ENCODE data around the gene DROSHA.

Gene DROSHA

DNA sequence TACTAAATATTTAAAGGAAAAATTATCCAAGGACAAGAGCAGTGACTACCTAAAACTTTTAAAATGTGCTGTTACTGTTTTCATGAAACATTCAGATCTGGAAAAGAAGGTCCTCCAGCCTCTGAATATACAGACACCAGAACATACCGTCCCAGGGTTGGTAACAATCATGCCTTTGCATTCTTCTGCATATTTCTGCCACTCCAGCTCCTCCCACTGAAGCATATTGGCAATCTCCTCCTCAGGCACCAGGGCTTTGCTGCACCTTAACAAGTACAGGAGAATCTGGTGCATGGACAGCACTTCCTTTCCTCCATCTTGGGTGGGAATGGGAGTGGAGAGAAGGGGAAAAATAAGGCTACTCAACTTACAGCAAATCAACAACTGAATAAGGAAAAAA, 60.0 kb downstream of the DROSHA start:
- H3K27me3 ChIP-seq (ENCODE audit: control insufficient read depth, insufficient read depth, low read length) = no peaks in the 10 kb centered on the region
- H3K27ac ChIP-seq (ENCODE audit: low read length) = no peak overlapping the region
- no peak overlapping the region for H3K4me3 ChIP-seq (ENCODE audit: low read length)
- no peaks in the 10 kb centered on the region; the same call in 1 of the 2 replicates for H3K36me3 ChIP-seq (ENCODE audit: control insufficient read depth, insufficient read depth, low read length)
- 0 out of 2 replicates have a peak, but pooled peaks cover 1% of the 10 kb centered on the region for H3K4me1 ChIP-seq (ENCODE audit: control insufficient read depth, insufficient read depth, low read length)
- WGBS (ENCODE audit: insufficient coverage, insufficient read length) = no CpG with 5 or more reads among the region's 1 CpG
- DNase-seq (ENCODE audit: low read depth, low spot score) = no peak
- H3K9me3 ChIP-seq (ENCODE audit: control insufficient read depth, insufficient read depth, low read length) = no peaks in the 10 kb centered on the region

DNA sequence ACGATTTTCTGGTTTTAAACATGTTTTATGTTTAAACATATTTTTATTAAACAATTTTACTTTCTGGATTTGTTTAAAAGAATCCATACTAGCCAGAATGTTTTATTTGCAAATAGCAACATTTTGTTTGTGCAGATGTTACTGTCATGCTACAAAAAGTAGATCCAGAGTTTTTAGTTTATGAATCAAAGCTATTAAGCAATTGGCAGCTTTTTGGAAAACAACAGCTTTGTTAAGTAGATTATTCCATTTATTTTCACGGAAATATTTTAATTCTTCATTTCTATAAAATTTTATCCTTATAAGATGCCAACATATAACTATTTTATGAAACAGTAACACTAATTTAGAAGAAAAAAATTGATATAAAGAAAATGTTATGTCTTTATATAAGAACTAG, 60.9 kb downstream of the DROSHA start:
- H3K27ac ChIP-seq (ENCODE audit: low read length) = no peak overlapping the region
- H3K36me3 ChIP-seq (ENCODE audit: control insufficient read depth, insufficient read depth, low read length) = peaks cover 3% of the 10 kb centered on the region; the same call in 1 of the 2 replicates
- WGBS (ENCODE audit: insufficient coverage, insufficient read length) = 100% methylated on average over 1 of the region's 2 CpGs
- no peak overlapping the region for H3K4me3 ChIP-seq (ENCODE audit: low read length)
- no peak for DNase-seq (ENCODE audit: low read depth, low spot score)
- H3K9me3 ChIP-seq (ENCODE audit: control insufficient read depth, insufficient read depth, low read length) = no peaks in the 10 kb centered on the region
- H3K27me3 ChIP-seq (ENCODE audit: control insufficient read depth, insufficient read depth, low read length) = no peaks in the 10 kb centered on the region
- H3K4me1 ChIP-seq (ENCODE audit: control insufficient read depth, insufficient read depth, low read length) = 0 out of 2 replicates have a peak, but pooled peaks cover 1% of the 10 kb centered on the region

DNA sequence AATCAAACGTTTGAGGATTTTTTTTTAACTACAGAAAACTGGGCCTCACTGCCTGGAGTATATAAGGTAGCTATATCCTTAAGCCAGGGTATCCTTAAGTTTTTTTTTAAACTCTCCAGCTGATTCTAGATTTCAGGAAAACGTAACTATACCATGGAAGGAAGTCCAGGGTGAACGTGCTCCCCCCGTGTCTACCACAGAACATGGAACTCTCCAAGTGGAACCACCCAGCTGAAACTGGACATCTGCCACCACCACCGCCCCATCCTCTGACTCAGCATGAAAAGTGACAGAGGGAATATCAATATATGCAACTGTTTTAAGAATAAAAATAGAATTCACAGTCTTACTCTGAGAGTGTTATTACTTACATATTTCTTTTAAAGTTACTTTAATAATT, 61.3 kb downstream of the DROSHA start:
- no peak overlapping the region for H3K27ac ChIP-seq (ENCODE audit: low read length)
- no peaks in the 10 kb centered on the region for H3K27me3 ChIP-seq (ENCODE audit: control insufficient read depth, insufficient read depth, low read length)
- no peaks in the 10 kb centered on the region for H3K9me3 ChIP-seq (ENCODE audit: control insufficient read depth, insufficient read depth, low read length)
- no peak overlapping the region for H3K4me3 ChIP-seq (ENCODE audit: low read length)
- peaks cover 4% of the 10 kb centered on the region; the same call in 1 of the 2 replicates for H3K36me3 ChIP-seq (ENCODE audit: control insufficient read depth, insufficient read depth, low read length)
- no CpG with 5 or more reads among the region's 5 CpGs for WGBS (ENCODE audit: insufficient coverage, insufficient read length)
- no peak for DNase-seq (ENCODE audit: low read depth, low spot score)
- H3K4me1 ChIP-seq (ENCODE audit: control insufficient read depth, insufficient read depth, low read length) = 0 out of 2 replicates have a peak, but pooled peaks cover 1% of the 10 kb centered on the region

DNA sequence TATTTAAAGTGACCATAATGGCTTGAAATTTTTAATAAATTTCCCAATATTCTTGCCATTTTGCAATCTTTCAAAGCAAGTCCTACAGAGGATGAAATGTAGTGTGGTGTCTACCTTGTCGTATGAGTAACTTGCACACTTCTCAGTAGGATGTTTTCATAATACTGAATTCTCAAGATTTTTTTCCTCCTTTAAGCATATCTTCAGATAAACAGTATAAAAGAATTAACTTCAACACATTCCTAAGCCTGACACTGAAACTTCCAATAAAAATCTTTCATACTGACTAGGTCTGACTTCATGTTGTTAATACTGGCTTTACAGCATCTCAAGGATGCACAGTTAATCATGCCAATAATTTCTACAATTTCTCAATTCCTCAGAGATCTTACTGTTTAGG, 62.0 kb downstream of the DROSHA start:
- Histone ChIP-seq H3K4me1 (ENCODE audit: control insufficient read depth, insufficient read depth, low read length) (0 out of 2 replicates have a peak, but pooled peaks cover 1% of the 10 kb centered on the region), H3K27ac (ENCODE audit: low read length) (no peak overlapping the region), H3K36me3 (ENCODE audit: control insufficient read depth, insufficient read depth, low read length) (peaks cover 6% of the 10 kb centered on the region; the same call in 1 of the 2 replicates), H3K4me3 (ENCODE audit: low read length) (no peak overlapping the region), H3K9me3 (ENCODE audit: control insufficient read depth, insufficient read depth, low read length) (no peaks in the 10 kb centered on the region), H3K27me3 (ENCODE audit: control insufficient read depth, insufficient read depth, low read length) (no peaks in the 10 kb centered on the region)
- WGBS (ENCODE audit: insufficient coverage, insufficient read length) = no CpG with 5 or more reads among the region's 1 CpG
- DNase-seq (ENCODE audit: low read depth, low spot score) = no peak

DNA sequence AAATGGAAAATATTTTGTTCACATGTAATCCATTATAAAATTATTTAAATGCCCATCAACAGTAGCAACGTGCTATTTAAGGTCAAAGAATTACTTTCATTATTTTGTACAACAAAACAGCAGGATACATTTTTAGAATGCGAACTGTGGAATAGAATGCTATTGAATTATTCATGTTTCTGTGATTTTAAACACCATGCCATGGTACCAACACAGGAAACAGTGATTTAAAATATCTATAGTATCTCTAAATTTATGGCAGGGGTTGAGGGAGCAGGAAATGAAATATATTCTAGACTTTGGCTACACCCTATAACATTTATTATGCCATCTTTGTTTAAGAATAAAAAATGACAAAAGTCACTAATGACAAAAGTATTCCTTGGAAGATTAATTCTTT, 62.4 kb downstream of the DROSHA start:
- H3K27ac ChIP-seq (ENCODE audit: low read length) = no peak overlapping the region
- no CpG with 5 or more reads among the region's 2 CpGs for WGBS (ENCODE audit: insufficient coverage, insufficient read length)
- H3K36me3 ChIP-seq (ENCODE audit: control insufficient read depth, insufficient read depth, low read length) = peaks cover 6% of the 10 kb centered on the region; the same call in 1 of the 2 replicates
- no peak for DNase-seq (ENCODE audit: low read depth, low spot score)
- H3K4me1 ChIP-seq (ENCODE audit: control insufficient read depth, insufficient read depth, low read length) = 0 out of 2 replicates have a peak, but pooled peaks cover 1% of the 10 kb centered on the region
- H3K27me3 ChIP-seq (ENCODE audit: control insufficient read depth, insufficient read depth, low read length) = no peaks in the 10 kb centered on the region
- no peaks in the 10 kb centered on the region for H3K9me3 ChIP-seq (ENCODE audit: control insufficient read depth, insufficient read depth, low read length)
- no peak overlapping the region for H3K4me3 ChIP-seq (ENCODE audit: low read length)

DNA sequence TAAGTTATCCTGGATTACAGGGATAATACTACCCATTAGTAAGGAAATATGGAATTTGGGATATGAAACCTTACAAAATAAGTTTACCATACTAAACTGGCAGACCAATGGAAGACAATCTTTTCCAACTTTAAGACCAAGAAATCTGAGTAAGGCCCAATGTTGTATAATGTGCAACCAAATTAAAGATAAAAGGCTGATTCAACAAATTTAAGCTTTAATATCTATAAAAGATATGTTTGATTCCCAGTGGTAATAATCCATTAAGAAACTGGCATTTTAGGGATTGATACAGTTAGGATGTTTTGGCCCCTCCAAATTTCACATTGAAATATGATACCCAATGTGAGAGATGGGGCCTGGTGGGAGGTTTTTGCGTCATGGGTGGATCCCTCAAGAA, 66.6 kb downstream of the DROSHA start:
- WGBS (ENCODE audit: insufficient coverage, insufficient read length) = no CpG with 5 or more reads among the region's 1 CpG
- no peak for DNase-seq (ENCODE audit: low read depth, low spot score)
- H3K36me3 ChIP-seq (ENCODE audit: control insufficient read depth, insufficient read depth, low read length) = peaks cover 9% of the 10 kb centered on the region; the same call in 1 of the 2 replicates
- no peaks in the 10 kb centered on the region for H3K27me3 ChIP-seq (ENCODE audit: control insufficient read depth, insufficient read depth, low read length)
- no peaks in the 10 kb centered on the region for H3K4me1 ChIP-seq (ENCODE audit: control insufficient read depth, insufficient read depth, low read length)
- no peak overlapping the region for H3K27ac ChIP-seq (ENCODE audit: low read length)
- H3K4me3 ChIP-seq (ENCODE audit: low read length) = no peak overlapping the region
- no peaks in the 10 kb centered on the region for H3K9me3 ChIP-seq (ENCODE audit: control insufficient read depth, insufficient read depth, low read length)

DNA sequence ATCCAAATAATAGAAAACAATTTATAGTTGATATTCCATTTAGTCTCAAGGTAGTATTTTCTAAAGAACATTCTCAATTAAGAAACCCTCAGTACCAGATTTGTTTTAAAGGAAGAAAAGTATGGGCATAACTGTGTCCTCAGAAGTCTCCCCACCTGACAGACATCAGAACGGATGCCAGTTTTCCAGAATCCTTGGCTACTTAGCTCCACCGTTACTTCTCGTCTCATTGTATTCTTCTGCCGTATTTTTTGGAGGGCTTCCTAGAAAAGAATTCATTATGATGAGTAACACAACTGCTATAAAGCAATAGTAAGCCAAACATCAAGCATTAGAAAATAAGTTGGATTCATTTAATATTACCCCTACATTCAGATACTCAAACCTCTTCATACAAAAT, 67.8 kb downstream of the DROSHA start:
- Histone ChIP-seq H3K4me3 (ENCODE audit: low read length) (no peak overlapping the region), H3K9me3 (ENCODE audit: control insufficient read depth, insufficient read depth, low read length) (no peaks in the 10 kb centered on the region), H3K27me3 (ENCODE audit: control insufficient read depth, insufficient read depth, low read length) (no peaks in the 10 kb centered on the region), H3K36me3 (ENCODE audit: control insufficient read depth, insufficient read depth, low read length) (peaks cover 9% of the 10 kb centered on the region; the same call in 1 of the 2 replicates), H3K27ac (ENCODE audit: low read length) (no peak overlapping the region), H3K4me1 (ENCODE audit: control insufficient read depth, insufficient read depth, low read length) (no peaks in the 10 kb centered on the region)
- no peak for DNase-seq (ENCODE audit: low read depth, low spot score)
- WGBS (ENCODE audit: insufficient coverage, insufficient read length) = no CpG with 5 or more reads among the region's 4 CpGs

DNA sequence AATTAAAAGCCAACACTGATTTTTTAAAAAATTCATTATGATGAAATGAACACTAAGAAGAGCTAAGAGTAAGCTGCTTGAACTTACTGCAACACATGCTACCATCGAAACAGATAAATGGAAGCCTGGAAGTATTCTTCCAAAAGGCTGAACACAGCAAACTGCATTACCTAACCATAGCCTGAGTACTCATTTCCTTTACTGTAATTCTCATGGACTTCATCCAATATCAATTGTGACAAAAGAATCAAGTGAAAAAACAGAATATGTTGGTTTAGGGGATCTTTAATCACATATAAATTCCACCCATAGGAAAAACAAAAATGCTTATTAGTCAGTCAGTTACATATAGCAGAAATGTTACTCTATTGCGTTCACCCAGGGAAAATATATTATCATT, 68.5 kb downstream of the DROSHA start:
- Histone ChIP-seq H3K9me3 (ENCODE audit: control insufficient read depth, insufficient read depth, low read length) (no peaks in the 10 kb centered on the region), H3K27me3 (ENCODE audit: control insufficient read depth, insufficient read depth, low read length) (no peaks in the 10 kb centered on the region), H3K27ac (ENCODE audit: low read length) (no peak overlapping the region), H3K4me3 (ENCODE audit: low read length) (no peak overlapping the region), H3K4me1 (ENCODE audit: control insufficient read depth, insufficient read depth, low read length) (no peaks in the 10 kb centered on the region), H3K36me3 (ENCODE audit: control insufficient read depth, insufficient read depth, low read length) (peaks cover 9% of the 10 kb centered on the region; the same call in 1 of the 2 replicates)
- no CpG with 5 or more reads among the region's 2 CpGs for WGBS (ENCODE audit: insufficient coverage, insufficient read length)
- no peak for DNase-seq (ENCODE audit: low read depth, low spot score)

DNA sequence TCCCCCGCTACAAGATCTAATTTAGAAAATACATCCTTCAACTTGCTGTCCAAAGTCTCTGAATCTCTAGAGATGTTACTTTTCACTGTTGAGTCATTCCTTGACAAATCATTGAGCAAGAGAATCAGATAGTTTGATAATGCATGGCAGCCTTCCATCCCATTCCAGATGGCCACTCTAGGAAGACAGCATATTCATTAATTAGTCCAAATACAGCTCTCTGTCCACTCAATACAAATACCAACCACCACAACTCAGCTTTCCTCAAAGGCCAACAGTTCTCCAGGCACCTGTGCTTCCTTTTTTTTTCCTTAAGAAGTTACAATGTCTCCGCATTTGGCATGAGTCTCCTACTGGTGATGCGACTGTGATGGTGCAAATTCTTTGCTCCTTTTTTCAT, 72.3 kb downstream of the DROSHA start:
- peaks cover 7% of the 10 kb centered on the region; the same call in 1 of the 2 replicates for H3K36me3 ChIP-seq (ENCODE audit: control insufficient read depth, insufficient read depth, low read length)
- no CpG with 5 or more reads among the region's 3 CpGs for WGBS (ENCODE audit: insufficient coverage, insufficient read length)

DNA sequence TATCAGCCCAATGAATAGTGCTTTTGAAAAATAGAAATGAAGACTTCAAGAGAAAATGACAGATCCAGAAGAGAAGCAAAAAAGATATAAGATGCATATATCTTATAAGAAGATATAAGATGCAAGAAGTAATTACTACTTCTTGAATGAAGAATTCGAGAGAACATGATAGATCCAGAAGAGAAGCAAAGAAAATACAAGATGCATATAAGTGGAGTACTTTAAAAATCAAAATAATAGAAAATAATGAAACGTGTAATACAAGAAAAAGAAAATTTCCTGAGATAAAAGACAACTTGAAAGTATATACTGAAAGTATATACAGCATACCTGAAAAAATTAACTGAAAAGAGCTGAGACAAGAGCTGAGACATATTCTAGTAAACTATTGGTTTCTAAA, 76.7 kb downstream of the DROSHA start:
- no peaks in the 10 kb centered on the region for H3K27me3 ChIP-seq (ENCODE audit: control insufficient read depth, insufficient read depth, low read length)
- no CpG with 5 or more reads among the region's 2 CpGs for WGBS (ENCODE audit: insufficient coverage, insufficient read length)
- H3K4me3 ChIP-seq (ENCODE audit: low read length) = no peak overlapping the region
- H3K4me1 ChIP-seq (ENCODE audit: control insufficient read depth, insufficient read depth, low read length) = peaks cover 2% of the 10 kb centered on the region; the same call in 1 of the 2 replicates
- H3K9me3 ChIP-seq (ENCODE audit: control insufficient read depth, insufficient read depth, low read length) = no peaks in the 10 kb centered on the region
- peaks cover 3% of the 10 kb centered on the region; the same call in 1 of the 2 replicates for H3K36me3 ChIP-seq (ENCODE audit: control insufficient read depth, insufficient read depth, low read length)
- no peak overlapping the region for H3K27ac ChIP-seq (ENCODE audit: low read length)
- DNase-seq (ENCODE audit: low read depth, low spot score) = no peak

More for the DNA sequence above, 72.3 kb downstream of the DROSHA start:
- Histone ChIP-seq H3K27ac (ENCODE audit: low read length) (no peak overlapping the region), H3K4me3 (ENCODE audit: low read length) (no peak overlapping the region), H3K4me1 (ENCODE audit: control insufficient read depth, insufficient read depth, low read length) (no peaks in the 10 kb centered on the region), H3K27me3 (ENCODE audit: control insufficient read depth, insufficient read depth, low read length) (no peaks in the 10 kb centered on the region), H3K9me3 (ENCODE audit: control insufficient read depth, insufficient read depth, low read length) (no peaks in the 10 kb centered on the region)
- DNase-seq (ENCODE audit: low read depth, low spot score) = no peak

DNA sequence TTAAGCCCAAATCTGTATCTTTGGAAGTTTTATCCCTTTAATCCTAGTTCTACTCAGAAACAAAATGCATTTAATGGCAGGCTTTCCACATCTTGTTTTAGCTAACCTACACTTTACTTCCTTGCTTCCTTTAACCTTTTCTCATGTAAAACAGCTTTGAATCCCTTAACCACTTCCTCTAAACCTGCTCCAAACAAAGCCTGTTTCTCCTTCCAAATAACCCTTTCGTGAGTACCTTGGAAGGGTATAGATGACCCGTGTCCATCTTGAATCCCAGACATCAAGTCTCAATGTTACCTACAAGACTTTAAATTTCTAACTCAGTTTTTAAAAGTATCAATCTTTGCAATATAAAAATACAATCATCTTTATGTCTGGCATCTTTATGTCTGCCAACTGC, 78.4 kb downstream of the DROSHA start:
- Histone ChIP-seq H3K4me1 (ENCODE audit: control insufficient read depth, insufficient read depth, low read length) (peaks cover 2% of the 10 kb centered on the region; the same call in 1 of the 2 replicates), H3K36me3 (ENCODE audit: control insufficient read depth, insufficient read depth, low read length) (peaks cover 3% of the 10 kb centered on the region; the same call in 1 of the 2 replicates), H3K4me3 (ENCODE audit: low read length) (no peak overlapping the region), H3K27me3 (ENCODE audit: control insufficient read depth, insufficient read depth, low read length) (no peaks in the 10 kb centered on the region), H3K27ac (ENCODE audit: low read length) (no peak overlapping the region), H3K9me3 (ENCODE audit: control insufficient read depth, insufficient read depth, low read length) (no peaks in the 10 kb centered on the region)
- WGBS (ENCODE audit: insufficient coverage, insufficient read length) = no CpG with 5 or more reads among the region's 2 CpGs
- DNase-seq (ENCODE audit: low read depth, low spot score) = peak; percentile 29

Data from iPS DF 6.9 (cell line).